OCI-LY1 (cell line): ENCODE data around the gene NECAP2.

Source experiments
- EZH2 ChIP-seq: fragments of 200-600 bp; sonication (generic), shearing (Covaris generic); IDR thresholded peaks from 2 replicates; pipeline ENCODE4 v1.8.0; 2017; ENCODE audit warnings: borderline replicate concordance, mixed run types, mild to moderate bottlenecking, antibody characterized with exemption, low read length, moderate library complexity, mixed read lengths
- TF ChIP-seq, protein P1 (sequence below): fragments of 200-600 bp; sonication (generic), shearing (Covaris generic); IDR thresholded peaks from 2 replicates; pipeline ENCODE4 v1.5.1; 2017; ENCODE audit warnings: mild to moderate bottlenecking, antibody characterized with exemption, low read length, moderate library complexity, mixed read lengths

GRCh38 chr1:16396591-16396990, 43.9 kb upstream of the NECAP2 start:
- TF ChIP-seq, protein P1, sequence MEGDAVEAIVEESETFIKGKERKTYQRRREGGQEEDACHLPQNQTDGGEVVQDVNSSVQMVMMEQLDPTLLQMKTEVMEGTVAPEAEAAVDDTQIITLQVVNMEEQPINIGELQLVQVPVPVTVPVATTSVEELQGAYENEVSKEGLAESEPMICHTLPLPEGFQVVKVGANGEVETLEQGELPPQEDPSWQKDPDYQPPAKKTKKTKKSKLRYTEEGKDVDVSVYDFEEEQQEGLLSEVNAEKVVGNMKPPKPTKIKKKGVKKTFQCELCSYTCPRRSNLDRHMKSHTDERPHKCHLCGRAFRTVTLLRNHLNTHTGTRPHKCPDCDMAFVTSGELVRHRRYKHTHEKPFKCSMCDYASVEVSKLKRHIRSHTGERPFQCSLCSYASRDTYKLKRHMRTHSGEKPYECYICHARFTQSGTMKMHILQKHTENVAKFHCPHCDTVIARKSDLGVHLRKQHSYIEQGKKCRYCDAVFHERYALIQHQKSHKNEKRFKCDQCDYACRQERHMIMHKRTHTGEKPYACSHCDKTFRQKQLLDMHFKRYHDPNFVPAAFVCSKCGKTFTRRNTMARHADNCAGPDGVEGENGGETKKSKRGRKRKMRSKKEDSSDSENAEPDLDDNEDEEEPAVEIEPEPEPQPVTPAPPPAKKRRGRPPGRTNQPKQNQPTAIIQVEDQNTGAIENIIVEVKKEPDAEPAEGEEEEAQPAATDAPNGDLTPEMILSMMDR, result no peak
- no peak for TF ChIP-seq EZH2
